HG02610 (cell line): ENCODE results near the gene GPR142.
"Not testable (repeated sequence)": the region's sequence is repeated elsewhere in the genome, so short reads cannot be mapped to it uniquely, and the experiment has no call there.

ENCODE experiments used
- ATAC-seq: cut with Tn5 transposase; IDR thresholded peaks from one replicate; pipeline ENCODE4 v1.9.1; 2021; ENCODE audit warnings: mild to moderate bottlenecking, moderate library complexity; ENCODE audit not compliant: unreplicated experiment

The GPR142 gene

GRCh38 chr17:74391771-74392170, 24.5 kb downstream of the GPR142 start:
- no peak for ATAC-seq

- ATAC-seq = no peak
Measured at GRCh38 chr17:74392848-74393247, 25.5 kb downstream of the GPR142 start.

- no peak for ATAC-seq
Measured at GRCh38 chr17:74393346-74393942, 26.1 kb downstream of the GPR142 start.

- no peak for ATAC-seq
Measured at GRCh38 chr17:74394275-74394950, 27.1 kb downstream of the GPR142 start.

GRCh38 chr17:74394977-74395376, 27.7 kb downstream of the GPR142 start:
- ATAC-seq = no peak

GRCh38 chr17:74396567-74396966, 29.3 kb downstream of the GPR142 start:
- ATAC-seq = no peak

GRCh38 chr17:74402048-74402447, 34.7 kb downstream of the GPR142 start:
- ATAC-seq = no peak

GRCh38 chr17:74403512-74404137, 36.3 kb downstream of the GPR142 start:
- no peak for ATAC-seq

- ATAC-seq = no peak
Measured at GRCh38 chr17:74404218-74404617, 36.9 kb downstream of the GPR142 start.

GRCh38 chr17:74404789-74405188, 37.5 kb downstream of the GPR142 start:
- ATAC-seq = no peak

- not testable (repeated sequence) for ATAC-seq
Measured at GRCh38 chr17:74405311-74405710, 38.0 kb downstream of the GPR142 start.

- no peak for ATAC-seq
Measured at GRCh38 chr17:74407384-74407783, 40.1 kb downstream of the GPR142 start.

GRCh38 chr17:74408262-74408661, 41.0 kb downstream of the GPR142 start:
- ATAC-seq = no peak

GRCh38 chr17:74408815-74409214, 41.5 kb downstream of the GPR142 start:
- no peak for ATAC-seq

- ATAC-seq = no peak
Measured at GRCh38 chr17:74410001-74410443, 42.7 kb downstream of the GPR142 start.

GRCh38 chr17:74412581-74412980, 45.3 kb downstream of the GPR142 start:
- ATAC-seq = no peak

GRCh38 chr17:74413491-74413890, 46.2 kb downstream of the GPR142 start:
- no peak for ATAC-seq

GRCh38 chr17:74414510-74414909, 47.2 kb downstream of the GPR142 start:
- no peak for ATAC-seq

GRCh38 chr17:74415608-74416396, 48.5 kb downstream of the GPR142 start:
- no peak for ATAC-seq

GRCh38 chr17:74417178-74418045, 50.1 kb downstream of the GPR142 start:
- ATAC-seq = peak; percentile 86
